Esophagus muscularis mucosa (tissue), 3 donors: ENCODE data around the gene NOP10.

Experiments used
- CTCF ChIP-seq, 3 experiments: fragments of 200-600 bp in 2 of 3; fragments of 450-650 bp in 1 of 3; sonication (generic) in 2 of 3; IDR thresholded peaks; one replicate each; pipeline ENCODE4 v1.5.1; 2017 to 2019; ENCODE audit warnings: antibody characterized with exemption in 3 of 3, mild to moderate bottlenecking in 2 of 3, moderate library complexity in 1 of 3
- POLR2A ChIP-seq: fragments of 450-650 bp; IDR thresholded peaks from one replicate; pipeline ENCODE4 v1.6.1; 2017; ENCODE audit warnings: antibody characterized with exemption, moderate library complexity, mild to moderate bottlenecking, low read depth

GRCh38 chr15:34324933-34325332, 18.0 kb downstream of the NOP10 start:
- TF ChIP-seq CTCF (IDR thresholded peaks at IDR 0.05): no peak
- no peak for TF ChIP-seq POLR2A
